ENCODE measurements around the gene MOSPD3.

MOSPD3 gene

GRCh38 chr7:100612730-100613390 lies 520 bp downstream of the MOSPD3 start:
- H3K27ac ChIP-seq (ENCODE audit: low read depth, low read length), result no peak overlapping the region
- H3K27me3 ChIP-seq (ENCODE audit: low read length), result no peaks in the 10 kb centered on the region
- peak overlapping the region; percentile 64 for H3K9ac ChIP-seq (ENCODE audit: low read length)
- no peaks in the 10 kb centered on the region for H4K20me1 ChIP-seq (ENCODE audit: low read depth, low read length)
- peak overlapping the region; percentile 68 for H3K4me3 ChIP-seq (ENCODE audit: insufficient read depth, low read length, poor library complexity, severe bottlenecking)
- no peak for TF ChIP-seq CTCF (IDR thresholded peaks at IDR 0.05; ENCODE audit: insufficient read depth, low read length, poor library complexity, severe bottlenecking)
- no peak for TF ChIP-seq EZH2phosphoT487 (conservative IDR thresholded peaks at IDR 0.05; ENCODE audit: low read length)
- peak overlapping the region; percentile 78 for H3K4me2 ChIP-seq (ENCODE audit: low read depth, low read length, poor library complexity, severe bottlenecking)
- no peaks in the 10 kb centered on the region for H3K9me2 ChIP-seq (replicated peaks; ENCODE audit: insufficient read depth, low read length)
- H2AFZ ChIP-seq (ENCODE audit: low read depth, low read length, severe bottlenecking), result peak overlapping the region; percentile 52
- H3K9me3 ChIP-seq (ENCODE audit: insufficient read depth, low read length), result no peaks in the 10 kb centered on the region
- no peaks in the 10 kb centered on the region for H3K36me3 ChIP-seq (ENCODE audit: low read length)
- H3F3A ChIP-seq (ENCODE audit: insufficient read depth), result peaks cover 6% of the 10 kb centered on the region; the same call in 1 of the 2 replicates
- H3K79me2 ChIP-seq (ENCODE audit: insufficient read depth, low read length), result no peaks in the 10 kb centered on the region

GRCh38 chr7:100613412-100614175 lies 1.3 kb downstream of the MOSPD3 start:
- Histone ChIP-seq H3K79me2 (ENCODE audit: insufficient read depth, low read length) (no peaks in the 10 kb centered on the region), H3K9me2 (replicated peaks; ENCODE audit: insufficient read depth, low read length) (no peaks in the 10 kb centered on the region), H3K9me3 (ENCODE audit: insufficient read depth, low read length) (no peaks in the 10 kb centered on the region), H3K27me3 (ENCODE audit: low read length) (no peaks in the 10 kb centered on the region), H3K9ac (ENCODE audit: low read length) (no peak overlapping the region), H3K4me2 (ENCODE audit: low read depth, low read length, poor library complexity, severe bottlenecking) (peak overlapping the region; percentile 78), H4K20me1 (ENCODE audit: low read depth, low read length) (no peaks in the 10 kb centered on the region), H3F3A (ENCODE audit: insufficient read depth) (peaks cover 6% of the 10 kb centered on the region; the same call in 1 of the 2 replicates), H3K36me3 (ENCODE audit: low read length) (no peaks in the 10 kb centered on the region), H2AFZ (ENCODE audit: low read depth, low read length, severe bottlenecking) (no peak overlapping the region), H3K4me3 (ENCODE audit: insufficient read depth, low read length, poor library complexity, severe bottlenecking) (no peak overlapping the region), H3K27ac (ENCODE audit: low read depth, low read length) (no peak overlapping the region)
- TF ChIP-seq EZH2phosphoT487 (conservative IDR thresholded peaks at IDR 0.05; ENCODE audit: low read length), result no peak
- no peak for TF ChIP-seq CTCF (IDR thresholded peaks at IDR 0.05; ENCODE audit: insufficient read depth, low read length, poor library complexity, severe bottlenecking)

- Histone ChIP-seq H3K9ac (ENCODE audit: low read length) (no peak overlapping the region), H3K27me3 (ENCODE audit: low read length) (no peaks in the 10 kb centered on the region), H3K9me3 (ENCODE audit: insufficient read depth, low read length) (no peaks in the 10 kb centered on the region), H3K79me2 (ENCODE audit: insufficient read depth, low read length) (no peaks in the 10 kb centered on the region), H3K36me3 (ENCODE audit: low read length) (no peaks in the 10 kb centered on the region), H2AFZ (ENCODE audit: low read depth, low read length, severe bottlenecking) (no peak overlapping the region), H4K20me1 (ENCODE audit: low read depth, low read length) (no peaks in the 10 kb centered on the region), H3K4me3 (ENCODE audit: insufficient read depth, low read length, poor library complexity, severe bottlenecking) (no peak overlapping the region), H3K9me2 (replicated peaks; ENCODE audit: insufficient read depth, low read length) (no peaks in the 10 kb centered on the region), H3F3A (ENCODE audit: insufficient read depth) (peaks cover 6% of the 10 kb centered on the region; the same call in 1 of the 2 replicates), H3K4me2 (ENCODE audit: low read depth, low read length, poor library complexity, severe bottlenecking) (no peak overlapping the region), H3K27ac (ENCODE audit: low read depth, low read length) (no peak overlapping the region)
- no peak for TF ChIP-seq EZH2phosphoT487 (conservative IDR thresholded peaks at IDR 0.05; ENCODE audit: low read length)
- TF ChIP-seq CTCF (IDR thresholded peaks at IDR 0.05; ENCODE audit: insufficient read depth, low read length, poor library complexity, severe bottlenecking), result no peak
These were observed 2.0 kb downstream of the MOSPD3 start for GRCh38 chr7:100614308-100614861.
